Endodermal cell (in vitro differentiated cells): Measurements from ENCODE around the gene STBD1. TPM values are rescaled to one million over a fixed set of nuclear protein-coding genes. Genes with fewer than 3 reads are reported as not detected.
"Not testable (repeated sequence)": the region's sequence is repeated elsewhere in the genome, so short reads cannot be mapped to it uniquely, and the experiment has no call there.

Experiments used
- DNase-seq: peaks from one replicate; pipeline ENCODE4 v3.0.0-alpha.2; 2017
- H3K27ac ChIP-seq: 2 replicates; pipeline ENCODE4 v1.5.1; 2013; ENCODE audit warnings: mild to moderate bottlenecking, low read depth, low read length, moderate library complexity
- H3K27me3 ChIP-seq: 2 replicates; pipeline ENCODE4 v1.6.1; 2013; ENCODE audit warnings: mild to moderate bottlenecking, low read length, moderate library complexity; ENCODE audit not compliant: insufficient read depth, control insufficient read depth, poor library complexity, severe bottlenecking
- H3K36me3 ChIP-seq: 2 replicates; pipeline ENCODE4 v1.7.0; 2013; ENCODE audit warnings: mild to moderate bottlenecking, low read length, moderate library complexity; ENCODE audit not compliant: control insufficient read depth, insufficient read depth
- H3K4me1 ChIP-seq: one replicate; pipeline ENCODE4 v1.7.0; 2013; ENCODE audit warnings: low read length; ENCODE audit not compliant: control insufficient read depth, insufficient read depth
- H3K4me3 ChIP-seq: 2 replicates; pipeline ENCODE4 v1.5.1; 2013; ENCODE audit warnings: mild to moderate bottlenecking, low read length, moderate library complexity
- H3K9ac ChIP-seq: 2 replicates; pipeline ENCODE4 v1.6.1; 2013; ENCODE audit warnings: mild to moderate bottlenecking, low read length, moderate library complexity; ENCODE audit not compliant: poor library complexity, severe bottlenecking; ENCODE audit errors: extremely low read depth
- H3K9me3 ChIP-seq: 2 replicates; pipeline ENCODE4 v1.6.1; 2013; ENCODE audit warnings: mild to moderate bottlenecking, low read length, moderate library complexity; ENCODE audit not compliant: control insufficient read depth
- H3K27ac Mint-ChIP-seq: 2 replicates; pipeline ENCODE4 v1.8.0; 2020; ENCODE audit warnings: mixed read lengths
- H3K27me3 Mint-ChIP-seq: 2 replicates; pipeline ENCODE4 v1.8.0; 2021; ENCODE audit warnings: mild to moderate bottlenecking, mixed read lengths; ENCODE audit not compliant: insufficient read depth
- H3K36me3 Mint-ChIP-seq: 2 replicates; pipeline ENCODE4 v1.8.0; 2020; ENCODE audit warnings: low read depth, mixed read lengths
- H3K4me1 Mint-ChIP-seq: 2 replicates; pipeline ENCODE4 v1.8.0; 2020; ENCODE audit warnings: mixed read lengths
- H3K4me3 Mint-ChIP-seq: 2 replicates; pipeline ENCODE4 v1.8.0; 2020; ENCODE audit warnings: mild to moderate bottlenecking, moderate library complexity, mixed read lengths
- H3K9me3 Mint-ChIP-seq: 2 replicates; pipeline ENCODE4 v1.8.0; 2020; ENCODE audit warnings: mild to moderate bottlenecking, mixed read lengths
- CTCF ChIP-seq: fragments of 200-600 bp; sonication (generic); conservative IDR thresholded peaks from 2 replicates; pipeline ENCODE4 v1.5.0; 2021; ENCODE audit warnings: antibody characterized with exemption, mild to moderate bottlenecking
- WGBS, 2 experiments: methylation state at CpG; one replicate each; pipeline versions ENCODE4 v1.1.5 to v1.1.7; 2013; ENCODE audit warnings: missing lambda C conversion rate in 2 of 2, mixed read lengths in 1 of 2; ENCODE audit not compliant: insufficient coverage in 1 of 2, insufficient read length in 1 of 2; 5-methylcytosine and 5-hydroxymethylcytosine counted together
- total RNA-seq, 2 donors: library from RNA; stranded (reverse); fragmentation: NEBNext Ultra II Directional in 1 of 2; extraction: Animal tissue kit (Norgen Biotek cat#: 25700) in 1 of 2; gene quantifications; 2 replicates in 1 of 2; 3 replicates in 1 of 2; pipeline ENCODE4 v1.2.1, GENCODE V29; 2021

Gene STBD1
- total RNA-seq, 2 donors from 2014 or later = 0.31 to 1.3 TPM

GRCh38 chr4:76278583-76278982 lies 27.9 kb upstream of the STBD1 start:
- Mint-ChIP-seq H3K4me1 (no peaks in the 10 kb centered on the region), H3K36me3 (no peaks in the 10 kb centered on the region), H3K4me3 (no peak overlapping the region), H3K27me3 (no peaks in the 10 kb centered on the region), H3K27ac (no peak overlapping the region), H3K9me3 (no peaks in the 10 kb centered on the region)
- Histone ChIP-seq H3K9me3 (no peaks in the 10 kb centered on the region), H3K4me1 (no peaks in the 10 kb centered on the region), H3K9ac (no peak overlapping the region), H3K27me3 (no peaks in the 10 kb centered on the region), H3K27ac (no peak overlapping the region), H3K36me3 (no peaks in the 10 kb centered on the region), H3K4me3 (no peak overlapping the region)
- no peak for TF ChIP-seq CTCF
- no peak for DNase-seq
- 82% methylated on average over 1 of the region's 1 CpG; no CpG with 5 or more reads in 1 of the 2 experiments for WGBS, 2 experiments

- no peaks in the 10 kb centered on the region for H3K9me3 ChIP-seq
- DNase-seq = no peak
- H3K36me3 ChIP-seq = no peaks in the 10 kb centered on the region
- no peaks in the 10 kb centered on the region for H3K27me3 ChIP-seq
- no peak overlapping the region for H3K9ac ChIP-seq
- H3K4me3 Mint-ChIP-seq = no peak overlapping the region
- H3K27me3 Mint-ChIP-seq = no peaks in the 10 kb centered on the region
- H3K27ac Mint-ChIP-seq = no peak overlapping the region
- no peaks in the 10 kb centered on the region for H3K4me1 ChIP-seq
- WGBS, 2 experiments = 95 to 100% methylated on average over 2 to 3 of the region's 4 CpGs
- no peaks in the 10 kb centered on the region for H3K9me3 Mint-ChIP-seq
- H3K36me3 Mint-ChIP-seq = no peaks in the 10 kb centered on the region
- no peak overlapping the region for H3K4me3 ChIP-seq
- no peak overlapping the region for H3K27ac ChIP-seq
- no peak for TF ChIP-seq CTCF
- H3K4me1 Mint-ChIP-seq = no peaks in the 10 kb centered on the region
Measured at GRCh38 chr4:76279462-76279861, 27.1 kb upstream of the STBD1 start.

- no peaks in the 10 kb centered on the region for H3K4me1 Mint-ChIP-seq
- H3K9me3 ChIP-seq = no peaks in the 10 kb centered on the region
- TF ChIP-seq CTCF = no peak
- no peaks in the 10 kb centered on the region for H3K36me3 Mint-ChIP-seq
- no peak overlapping the region for H3K4me3 Mint-ChIP-seq
- H3K4me3 ChIP-seq = no peak overlapping the region
- H3K36me3 ChIP-seq = no peaks in the 10 kb centered on the region
- no peaks in the 10 kb centered on the region for H3K27me3 Mint-ChIP-seq
- H3K27me3 ChIP-seq = no peaks in the 10 kb centered on the region
- H3K9ac ChIP-seq = no peak overlapping the region
- no peak overlapping the region for H3K27ac Mint-ChIP-seq
- H3K9me3 Mint-ChIP-seq = peaks cover 2% of the 10 kb centered on the region
- no peak for DNase-seq
- H3K27ac ChIP-seq = no peak overlapping the region
- H3K4me1 ChIP-seq = no peaks in the 10 kb centered on the region
- 87 to 88% methylated on average over 5 to 6 of the region's 6 CpGs for WGBS, 2 experiments
Measured at GRCh38 chr4:76280488-76281441, 25.8 kb upstream of the STBD1 start.

- H3K9ac ChIP-seq, H3K4me3 ChIP-seq, H3K36me3 Mint-ChIP-seq, DNase-seq, H3K4me1 Mint-ChIP-seq, H3K27me3 ChIP-seq, H3K27ac Mint-ChIP-seq, H3K4me1 ChIP-seq, H3K27me3 Mint-ChIP-seq, H3K9me3 ChIP-seq, H3K4me3 Mint-ChIP-seq, H3K9me3 Mint-ChIP-seq, H3K36me3 ChIP-seq, H3K27ac ChIP-seq: not testable (repeated sequence)
- 76 to 89% methylated on average over 3 of the region's 6 CpGs for WGBS, 2 experiments
Measured at GRCh38 chr4:76281594-76281993, 24.9 kb upstream of the STBD1 start.
